SH-SY5Y (cell line): ENCODE measurements around the gene RAB30.

Experiments used
- GATA2 ChIP-seq: IDR thresholded peaks from 2 replicates; pipeline ENCODE4 v1.6.1; 2011; ENCODE audit warnings: mild to moderate bottlenecking, low read depth, low read length
- GATA3 ChIP-seq: IDR thresholded peaks from 2 replicates; pipeline ENCODE4 v1.6.1; 2011; ENCODE audit warnings: low read depth, mild to moderate bottlenecking, low read length, moderate library complexity

DNA sequence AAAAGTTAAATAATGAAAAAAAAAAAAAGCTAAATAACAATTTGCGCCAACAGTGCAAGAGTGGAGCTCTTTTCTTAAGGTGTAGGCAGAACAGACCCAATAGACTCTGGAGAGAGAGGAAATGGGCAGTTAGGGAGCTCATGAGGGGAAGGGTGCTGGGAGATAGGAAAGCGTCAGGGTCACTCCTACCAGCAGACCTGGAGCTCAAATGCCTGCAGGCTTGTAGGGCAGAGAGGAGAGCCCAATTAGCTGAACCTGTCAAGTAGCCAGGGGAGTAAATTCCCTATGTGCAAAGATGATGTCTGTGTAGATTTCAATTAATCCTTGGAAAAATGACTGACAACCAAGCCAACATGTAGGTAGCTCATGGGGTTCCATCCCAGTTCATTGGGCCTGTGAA, 73.0 kb downstream of the RAB30 start:
- TF ChIP-seq GATA2 (no peak), GATA3 (no peak)
